HCT116 (cell line): ENCODE measurements around the gene SCGB2B2. TPM values are rescaled to one million over a fixed set of nuclear protein-coding genes. Genes with fewer than 3 reads are reported as not detected.

Source experiments
- ATAC-seq: fragments of 200-7000 bp; cut with Tn5 transposase; 2 replicates; pipeline ENCODE4 v1.9.1; 2020; ENCODE audit warnings: mild to moderate bottlenecking, moderate library complexity
- BruUV-seq: library from RNA; stranded (reverse); fragments of 400-500 nt; replicated peaks from 2 replicates; lab custom pipeline; 2021; lab: Mats Ljungman, UMichigan
- CTCF ChIA-PET: fragments of 300-600 bp; sonication (Branson Sonifier 250); formaldehyde crosslinking; loops from one replicate; lab custom pipeline; 2021; ENCODE audit warnings: antibody characterized with exemption; lab: Charles Lee
- POLR2A ChIA-PET: fragments of 300-600, 350-600 bp; sonication (Branson Sonifier 250); formaldehyde crosslinking; loops from one replicate; lab custom pipeline; 2021; ENCODE audit warnings: antibody characterized with exemption; lab: Charles Lee
- RAD21 ChIA-PET, 2 experiments: fragments of 300-600 bp; sonication (Branson Sonifier 250); formaldehyde crosslinking; loops; one replicate each; lab custom pipeline; 2023; ENCODE audit warnings: low total read pairs in 2 of 2; ENCODE audit not compliant: uncharacterized antibody in 2 of 2, unreplicated experiment in 2 of 2, low non-redundant PET in 1 of 2; lab: Charles Lee
- DNase-seq: peaks from one replicate; pipeline ENCODE4 v3.0.0-alpha.2; 2010; ENCODE audit warnings: low read depth, low spot score
- H2AFZ ChIP-seq: fragments of 200-600 bp; shearing (Covaris generic), sonication (generic); 2 replicates; pipeline ENCODE4 v1.6.1; 2017; ENCODE audit warnings: low read depth, mixed run types, mixed read lengths, antibody characterized with exemption, low read length; ENCODE audit not compliant: poor library complexity, severe bottlenecking
- H3K27ac ChIP-seq: 2 replicates; pipeline ENCODE4 v1.5.1; 2012; ENCODE audit warnings: low read depth, low read length
- H3K27me3 ChIP-seq: fragments of 200-600 bp; sonication (generic); 2 replicates; pipeline ENCODE4 v1.6.1; 2016; ENCODE audit warnings: mixed run types, low read length, mixed read lengths; ENCODE audit not compliant: insufficient read depth
- H3K36me3 ChIP-seq, 2 experiments: fragments of 200-500 bp in 1 of 2; fragments of 200-600 bp in 1 of 2; sonication (Bioruptor generic) in 1 of 2; sonication (generic) in 1 of 2; 2 replicates each; pipeline versions ENCODE4 v1.5.1 to v1.6.1; 2014 to 2016; ENCODE audit warnings: low read length in 2 of 2, inconsistent platforms in 1 of 2, mixed read lengths in 1 of 2, mixed run types in 1 of 2; ENCODE audit not compliant: insufficient read depth in 2 of 2, control insufficient read depth in 1 of 2
- H3K4me1 ChIP-seq, 2 experiments: fragments of 200-600 bp in 1 of 2; sonication (generic) in 1 of 2; 2 replicates each; pipeline versions ENCODE4 v1.5.1 to v1.6.1; 2012 to 2017; ENCODE audit warnings: low read length in 2 of 2, inconsistent platforms in 1 of 2, mild to moderate bottlenecking in 1 of 2, mixed read lengths in 1 of 2, mixed run types in 1 of 2, moderate library complexity in 1 of 2; ENCODE audit not compliant: insufficient read depth in 2 of 2, control insufficient read depth in 1 of 2
- H3K4me2 ChIP-seq: fragments of 200-600 bp; sonication (generic); 2 replicates; pipeline ENCODE4 v1.6.1; 2017; ENCODE audit warnings: mixed run types, low read length, mixed read lengths
- H3K4me3 ChIP-seq, 2 experiments: fragments of 200-600 bp in 1 of 2; sonication (generic) in 1 of 2; replicated peaks in 1 of 2; 2 replicates each; pipeline ENCODE4 v1.5.1; 2011 to 2016; ENCODE audit warnings: low read length in 2 of 2, control low read depth in 1 of 2, low read depth in 1 of 2, mild to moderate bottlenecking in 1 of 2, mixed read lengths in 1 of 2, mixed run types in 1 of 2
- H3K79me2 ChIP-seq: fragments of 200-600 bp; sonication (generic); 2 replicates; pipeline ENCODE4 v1.6.1; 2017; ENCODE audit warnings: mild to moderate bottlenecking, mixed run types, low read length, moderate library complexity, mixed read lengths; ENCODE audit not compliant: insufficient read depth
- H3K9ac ChIP-seq: fragments of 200-600 bp; sonication (generic); 2 replicates; pipeline ENCODE4 v1.6.1; 2016; ENCODE audit warnings: low read length, mixed read lengths
- H3K9me2 ChIP-seq: fragments of 200-600 bp; sonication (generic), shearing (Covaris generic); 2 replicates; pipeline ENCODE4 v1.6.1; 2017; ENCODE audit warnings: mixed run types, mild to moderate bottlenecking, moderate library complexity; ENCODE audit not compliant: insufficient read depth
- H3K9me3 ChIP-seq, 2 experiments: fragments of 200-500 bp in 1 of 2; fragments of 200-600 bp in 1 of 2; sonication (Bioruptor generic) in 1 of 2; sonication (generic) in 1 of 2; 2 replicates each; pipeline ENCODE4 v1.6.1; 2014 to 2017; ENCODE audit warnings: low read length in 2 of 2, mixed read lengths in 2 of 2, inconsistent platforms in 1 of 2, low read depth in 1 of 2, mild to moderate bottlenecking in 1 of 2, mixed run types in 1 of 2, moderate library complexity in 1 of 2; ENCODE audit not compliant: control insufficient read depth in 1 of 2, insufficient read depth in 1 of 2
- H4K20me1 ChIP-seq: fragments of 200-600 bp; sonication (generic), shearing (Covaris generic); 2 replicates; pipeline ENCODE4 v1.6.1; 2017; ENCODE audit warnings: mixed run types, mild to moderate bottlenecking, moderate library complexity; ENCODE audit not compliant: insufficient read depth
- CBX3 ChIP-seq: IDR thresholded peaks from 2 replicates; pipeline ENCODE4 v1.6.1; 2012; ENCODE audit warnings: low read depth
- ELF1 ChIP-seq: IDR thresholded peaks from 2 replicates; pipeline ENCODE4 v1.6.1; 2012; ENCODE audit warnings: low read depth, borderline replicate concordance
- EZH2phosphoT487 ChIP-seq: fragments of 200-600 bp; IDR thresholded peaks from 2 replicates; pipeline ENCODE4 v1.6.1; 2018; ENCODE audit warnings: antibody characterized with exemption, borderline replicate concordance
- POLR2A ChIP-seq: IDR thresholded peaks from 2 replicates; pipeline ENCODE4 v1.7.0; 2011; ENCODE audit warnings: borderline replicate concordance; ENCODE audit not compliant: insufficient read depth, insufficient read length; ENCODE audit errors: extremely low read depth
- RAD21 ChIP-seq: IDR thresholded peaks from 2 replicates; pipeline ENCODE4 v1.6.1; 2012; ENCODE audit warnings: low read depth, mild to moderate bottlenecking
- SP1 ChIP-seq: IDR thresholded peaks from 2 replicates; pipeline ENCODE4 v1.6.1; 2012; ENCODE audit warnings: low read depth
- SRF ChIP-seq: IDR thresholded peaks from 2 replicates; pipeline ENCODE4 v1.6.1; 2012; ENCODE audit warnings: low read depth
- intact Hi-C: fragments of 100-400 bp; cut with micrococcal nuclease; formaldehyde crosslinking; loops from 2 replicates; pipeline ENCODE4 v1.10.0; 2022
- total RNA-seq: library from RNA; stranded (reverse); gene quantifications from one replicate; pipeline ENCODE4 v1.2.1, GENCODE V29; 2021; ENCODE audit not compliant: unreplicated experiment
- TF ChIP-seq, protein P1 (sequence below), 3 experiments: fragments of 200-600 bp in 1 of 3; sonication (generic) in 1 of 3; IDR thresholded peaks in 2 of 3; conservative IDR thresholded peaks in 1 of 3; 2 replicates each; pipeline ENCODE4 v1.5.1; 2012 to 2017; ENCODE audit warnings: low read depth in 2 of 3, low read length in 2 of 3, antibody characterized with exemption in 1 of 3, borderline replicate concordance in 1 of 3, control low read depth in 1 of 3, mild to moderate bottlenecking in 1 of 3, mixed read lengths in 1 of 3, mixed run types in 1 of 3, moderate library complexity in 1 of 3; ENCODE audit not compliant: insufficient read depth in 1 of 3
- TF ChIP-seq, protein P2 (sequence below): IDR thresholded peaks from 2 replicates; pipeline ENCODE4 v1.6.1; 2012; ENCODE audit warnings: low read depth

The SCGB2B2 gene
- total RNA-seq, 1 experiment from 2014 or later = 0.27 TPM

DNA sequence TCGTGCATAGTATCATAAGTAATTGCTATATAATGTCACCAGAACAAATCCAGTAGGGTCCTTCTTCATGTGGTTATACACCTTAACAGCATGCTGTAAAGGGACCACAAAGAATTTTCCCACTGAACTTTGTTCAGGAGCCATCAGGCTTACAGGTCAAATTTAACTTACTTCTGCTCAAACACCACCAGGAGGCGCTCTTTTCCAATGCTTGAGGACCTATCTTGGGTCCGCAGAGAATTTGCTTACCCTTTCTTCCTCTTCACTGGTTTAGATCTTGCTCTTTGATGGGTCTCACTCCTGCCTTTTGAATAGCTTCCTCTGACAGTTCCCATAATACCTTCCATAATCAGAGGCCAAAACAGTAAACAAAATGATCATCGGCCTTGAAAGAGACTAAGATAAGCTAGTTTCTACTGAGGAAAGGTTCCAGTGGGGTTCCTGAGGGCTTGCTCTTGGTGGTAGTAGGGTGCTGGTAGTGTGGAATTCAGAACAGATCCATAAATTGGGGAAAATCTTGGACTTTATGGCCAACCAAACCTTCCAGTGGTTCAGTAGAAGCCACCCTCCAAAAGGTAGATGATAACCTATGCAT is 37.4 kb downstream of the SCGB2B2 start:
- peak; percentile 78 for ATAC-seq
- CTCF ChIA-PET = interaction anchor here (0.8 to 4.5 kb wide), 7 partner anchors 8 to 73 kb away, joined by 3 to 27 read pairs (median 4); no protein-coding TSS in a partner anchor

DNA sequence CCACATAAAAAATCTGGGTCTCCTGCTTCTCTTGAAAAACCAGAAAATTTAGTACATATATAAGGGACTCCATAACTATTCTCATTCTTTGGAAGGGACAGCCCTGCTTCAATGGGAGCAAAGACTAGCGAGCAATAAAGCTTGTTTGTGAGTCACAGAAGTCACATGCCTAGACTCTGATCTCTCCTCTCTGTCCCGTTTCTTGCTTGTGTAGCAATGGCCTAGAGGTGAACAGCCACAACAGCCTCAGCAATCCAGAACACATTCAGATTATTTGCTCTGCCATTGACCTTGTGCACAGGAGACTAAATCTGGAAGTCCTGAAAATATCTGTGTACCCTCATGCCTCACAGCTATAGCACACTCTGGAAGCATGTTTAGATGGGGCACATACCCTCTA is 43.2 kb downstream of the SCGB2B2 start:
- Histone ChIP-seq H3K36me3 (no peaks in the 10 kb centered on the region), H3K4me2 (no peak overlapping the region), H3K4me3 (no peak overlapping the region), H4K20me1 (no peaks in the 10 kb centered on the region), H2AFZ (no peak overlapping the region), H3K4me1 (no peaks in the 10 kb centered on the region), H3K27me3 (no peaks in the 10 kb centered on the region), H3K9me2 (no peaks in the 10 kb centered on the region), H3K9me3 (peaks cover 0 to 4% of the 10 kb centered on the region in 2 experiments; a peak in 2 of 4 replicates), H3K9ac (no peak overlapping the region), H3K27ac (no peak overlapping the region), H3K79me2 (no peaks in the 10 kb centered on the region)
- ATAC-seq (no peak), DNase-seq (no peak)
- ChIA-PET CTCF (no interaction called here), RAD21 (no interaction called here), POLR2A (no interaction called here)
- intact Hi-C loops = no loop called here
- BruUV-seq = no TSS peak
- TF ChIP-seq EZH2phosphoT487 (no peak), SRF (no peak), ELF1 (no peak), SP1 (no peak)
- TF ChIP-seq, protein P1, sequence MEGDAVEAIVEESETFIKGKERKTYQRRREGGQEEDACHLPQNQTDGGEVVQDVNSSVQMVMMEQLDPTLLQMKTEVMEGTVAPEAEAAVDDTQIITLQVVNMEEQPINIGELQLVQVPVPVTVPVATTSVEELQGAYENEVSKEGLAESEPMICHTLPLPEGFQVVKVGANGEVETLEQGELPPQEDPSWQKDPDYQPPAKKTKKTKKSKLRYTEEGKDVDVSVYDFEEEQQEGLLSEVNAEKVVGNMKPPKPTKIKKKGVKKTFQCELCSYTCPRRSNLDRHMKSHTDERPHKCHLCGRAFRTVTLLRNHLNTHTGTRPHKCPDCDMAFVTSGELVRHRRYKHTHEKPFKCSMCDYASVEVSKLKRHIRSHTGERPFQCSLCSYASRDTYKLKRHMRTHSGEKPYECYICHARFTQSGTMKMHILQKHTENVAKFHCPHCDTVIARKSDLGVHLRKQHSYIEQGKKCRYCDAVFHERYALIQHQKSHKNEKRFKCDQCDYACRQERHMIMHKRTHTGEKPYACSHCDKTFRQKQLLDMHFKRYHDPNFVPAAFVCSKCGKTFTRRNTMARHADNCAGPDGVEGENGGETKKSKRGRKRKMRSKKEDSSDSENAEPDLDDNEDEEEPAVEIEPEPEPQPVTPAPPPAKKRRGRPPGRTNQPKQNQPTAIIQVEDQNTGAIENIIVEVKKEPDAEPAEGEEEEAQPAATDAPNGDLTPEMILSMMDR (IDR thresholded peaks at IDR 0.05 in 2 of 3, conservative IDR thresholded peaks at IDR 0.05 in 1 of 3; ENCODE audit: borderline replicate concordance in 1 of 3, insufficient read depth in 1 of 3, low read depth in 2 of 3, low read length in 2 of 3) = no peak
- TF ChIP-seq, protein P2, sequence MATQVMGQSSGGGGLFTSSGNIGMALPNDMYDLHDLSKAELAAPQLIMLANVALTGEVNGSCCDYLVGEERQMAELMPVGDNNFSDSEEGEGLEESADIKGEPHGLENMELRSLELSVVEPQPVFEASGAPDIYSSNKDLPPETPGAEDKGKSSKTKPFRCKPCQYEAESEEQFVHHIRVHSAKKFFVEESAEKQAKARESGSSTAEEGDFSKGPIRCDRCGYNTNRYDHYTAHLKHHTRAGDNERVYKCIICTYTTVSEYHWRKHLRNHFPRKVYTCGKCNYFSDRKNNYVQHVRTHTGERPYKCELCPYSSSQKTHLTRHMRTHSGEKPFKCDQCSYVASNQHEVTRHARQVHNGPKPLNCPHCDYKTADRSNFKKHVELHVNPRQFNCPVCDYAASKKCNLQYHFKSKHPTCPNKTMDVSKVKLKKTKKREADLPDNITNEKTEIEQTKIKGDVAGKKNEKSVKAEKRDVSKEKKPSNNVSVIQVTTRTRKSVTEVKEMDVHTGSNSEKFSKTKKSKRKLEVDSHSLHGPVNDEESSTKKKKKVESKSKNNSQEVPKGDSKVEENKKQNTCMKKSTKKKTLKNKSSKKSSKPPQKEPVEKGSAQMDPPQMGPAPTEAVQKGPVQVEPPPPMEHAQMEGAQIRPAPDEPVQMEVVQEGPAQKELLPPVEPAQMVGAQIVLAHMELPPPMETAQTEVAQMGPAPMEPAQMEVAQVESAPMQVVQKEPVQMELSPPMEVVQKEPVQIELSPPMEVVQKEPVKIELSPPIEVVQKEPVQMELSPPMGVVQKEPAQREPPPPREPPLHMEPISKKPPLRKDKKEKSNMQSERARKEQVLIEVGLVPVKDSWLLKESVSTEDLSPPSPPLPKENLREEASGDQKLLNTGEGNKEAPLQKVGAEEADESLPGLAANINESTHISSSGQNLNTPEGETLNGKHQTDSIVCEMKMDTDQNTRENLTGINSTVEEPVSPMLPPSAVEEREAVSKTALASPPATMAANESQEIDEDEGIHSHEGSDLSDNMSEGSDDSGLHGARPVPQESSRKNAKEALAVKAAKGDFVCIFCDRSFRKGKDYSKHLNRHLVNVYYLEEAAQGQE = no peak

More for the DNA sequence above, 37.4 kb downstream of the SCGB2B2 start:
- ChIA-PET RAD21 (interaction anchor here in 1 of 2 experiments (0.7 kb wide), 1 partner anchor 73 kb away, joined by 3 read pairs; no protein-coding TSS in a partner anchor), POLR2A (no interaction called here)
- H3K27me3 ChIP-seq = no peaks in the 10 kb centered on the region
- no peaks in the 10 kb centered on the region for H3K79me2 ChIP-seq
- TF ChIP-seq POLR2A (no peak), CBX3 (0 out of 2 replicates have a peak, but pooled peaks have one; percentile 49), RAD21 (peak; percentile 84)
- TF ChIP-seq, protein P1 (IDR thresholded peaks at IDR 0.05 in 2 of 3, conservative IDR thresholded peaks at IDR 0.05 in 1 of 3; ENCODE audit: borderline replicate concordance in 1 of 3, insufficient read depth in 1 of 3, low read depth in 2 of 3, low read length in 2 of 3) = peak; percentile 72 to 84 (median 79); a peak in 5 of 6 replicates
- no peak overlapping the region for H2AFZ ChIP-seq
- H3K4me3 ChIP-seq = no peak overlapping the region
- peak; percentile 53 for DNase-seq
- H4K20me1 ChIP-seq = no peaks in the 10 kb centered on the region
- no peak overlapping the region for H3K27ac ChIP-seq
- BruUV-seq = no TSS peak
- H3K9me2 ChIP-seq = no peaks in the 10 kb centered on the region
- intact Hi-C loops = loop anchor here (1.0 kb wide), 2 partner anchors 24 to 73 kb away; no protein-coding TSS in a partner anchor
- no peak overlapping the region for H3K9ac ChIP-seq
- no peaks in the 10 kb centered on the region for H3K36me3 ChIP-seq
- H3K4me1 ChIP-seq = no peaks in the 10 kb centered on the region
- peaks cover 0 to 4% of the 10 kb centered on the region in 2 experiments; a peak in 2 of 4 replicates for H3K9me3 ChIP-seq
- no peak overlapping the region for H3K4me2 ChIP-seq
